Parathyroid adenoma (tissue), 2 donors: ENCODE measurements around the gene KPNA3.

Source experiments
- H2AFZ ChIP-seq: fragments of 300-600 bp; sonication (generic); one replicate; pipeline ENCODE4 v1.7.0; 2017; ENCODE audit warnings: antibody characterized with exemption, mild to moderate bottlenecking
- H3K27ac ChIP-seq: fragments of 300-600 bp; sonication (generic); one replicate; pipeline ENCODE4 v1.7.0; 2017
- H3K27me3 ChIP-seq: fragments of 300-600 bp; sonication (generic); one replicate; pipeline ENCODE4 v1.7.0; 2017; ENCODE audit warnings: low read length; ENCODE audit not compliant: control insufficient read depth, insufficient read depth
- H3K36me3 ChIP-seq: fragments of 300-600 bp; sonication (generic); one replicate; pipeline ENCODE4 v1.7.0; 2017; ENCODE audit warnings: low read length; ENCODE audit not compliant: control insufficient read depth, insufficient read depth
- H3K4me1 ChIP-seq: fragments of 300-600 bp; sonication (generic); one replicate; pipeline ENCODE4 v1.7.0; 2017; ENCODE audit warnings: control low read depth
- H3K4me2 ChIP-seq: fragments of 300-600 bp; sonication (generic); one replicate; pipeline ENCODE4 v1.7.0; 2017; ENCODE audit warnings: low read length
- H3K4me3 ChIP-seq: fragments of 300-600 bp; sonication (generic); one replicate; pipeline ENCODE4 v1.7.0; 2017; ENCODE audit warnings: low read depth, low read length
- H3K79me2 ChIP-seq: fragments of 300-600 bp; sonication (generic); one replicate; pipeline ENCODE4 v1.7.0; 2017; ENCODE audit warnings: control low read depth
- H3K9ac ChIP-seq: fragments of 300-600 bp; sonication (generic); one replicate; pipeline ENCODE4 v1.7.0; 2017; ENCODE audit warnings: mild to moderate bottlenecking
- H3K9me3 ChIP-seq: fragments of 300-600 bp; sonication (generic); one replicate; pipeline ENCODE4 v1.7.0; 2017; ENCODE audit warnings: low read length; ENCODE audit not compliant: control insufficient read depth
- CTCF ChIP-seq: fragments of 300-600 bp; sonication (generic); IDR thresholded peaks from one replicate; pipeline ENCODE4 v1.7.0; 2017; ENCODE audit warnings: antibody characterized with exemption, mild to moderate bottlenecking
- donor health status: primary hyperparathyroidism.

Gene KPNA3

GRCh38 chr13:49791711-49792549, 552 bp downstream of the KPNA3 start:
- Histone ChIP-seq H3K9me3 (no peaks in the 10 kb centered on the region), H3K27ac (peak overlapping the region; percentile 77), H3K9ac (no peak overlapping the region), H3K27me3 (no peaks in the 10 kb centered on the region), H3K36me3 (no peaks in the 10 kb centered on the region), H2AFZ (peak overlapping the region; percentile 78), H3K4me3 (peak overlapping the region; percentile 80), H3K4me1 (no peaks in the 10 kb centered on the region), H3K4me2 (peak overlapping the region; percentile 97), H3K79me2 (peaks cover 4% of the 10 kb centered on the region)
- TF ChIP-seq CTCF = no peak

- no peaks in the 10 kb centered on the region for H3K9me3 ChIP-seq
- H3K9ac ChIP-seq = no peak overlapping the region
- H2AFZ ChIP-seq = peak overlapping the region; percentile 70
- no peaks in the 10 kb centered on the region for H3K4me1 ChIP-seq
- peaks cover 4% of the 10 kb centered on the region for H3K79me2 ChIP-seq
- TF ChIP-seq CTCF = no peak
- peak overlapping the region; percentile 80 for H3K4me3 ChIP-seq
- no peaks in the 10 kb centered on the region for H3K27me3 ChIP-seq
- peak overlapping the region; percentile 97 for H3K4me2 ChIP-seq
- peak overlapping the region; percentile 42 for H3K27ac ChIP-seq
- no peaks in the 10 kb centered on the region for H3K36me3 ChIP-seq
Observed at GRCh38 chr13:49791315-49791710, 1.2 kb downstream of the KPNA3 start.

GRCh38 chr13:49789968-49790367, 2.5 kb downstream of the KPNA3 start:
- Histone ChIP-seq H2AFZ (no peak overlapping the region), H3K27me3 (no peaks in the 10 kb centered on the region), H3K4me1 (no peaks in the 10 kb centered on the region), H3K4me3 (no peak overlapping the region), H3K79me2 (peaks cover 4% of the 10 kb centered on the region), H3K36me3 (no peaks in the 10 kb centered on the region), H3K9ac (no peak overlapping the region), H3K9me3 (no peaks in the 10 kb centered on the region), H3K4me2 (no peak overlapping the region), H3K27ac (no peak overlapping the region)
- TF ChIP-seq CTCF = no peak

- no peak overlapping the region for H3K4me3 ChIP-seq
- no peak overlapping the region for H2AFZ ChIP-seq
- H3K4me2 ChIP-seq = no peak overlapping the region
- no peak overlapping the region for H3K9ac ChIP-seq
- no peaks in the 10 kb centered on the region for H3K27me3 ChIP-seq
- peaks cover 13% of the 10 kb centered on the region for H3K79me2 ChIP-seq
- H3K4me1 ChIP-seq = no peaks in the 10 kb centered on the region
- no peak overlapping the region for H3K27ac ChIP-seq
- H3K36me3 ChIP-seq = no peaks in the 10 kb centered on the region
- H3K9me3 ChIP-seq = no peaks in the 10 kb centered on the region
- TF ChIP-seq CTCF = no peak
Observed at GRCh38 chr13:49786401-49787008, 6.0 kb downstream of the KPNA3 start.
